ENCODE measurements around the gene DOCK10.
"Not testable (repeated sequence)": the region's sequence is repeated elsewhere in the genome, so short reads cannot be mapped to it uniquely, and the experiment has no call there.

Gene DOCK10

DNA sequence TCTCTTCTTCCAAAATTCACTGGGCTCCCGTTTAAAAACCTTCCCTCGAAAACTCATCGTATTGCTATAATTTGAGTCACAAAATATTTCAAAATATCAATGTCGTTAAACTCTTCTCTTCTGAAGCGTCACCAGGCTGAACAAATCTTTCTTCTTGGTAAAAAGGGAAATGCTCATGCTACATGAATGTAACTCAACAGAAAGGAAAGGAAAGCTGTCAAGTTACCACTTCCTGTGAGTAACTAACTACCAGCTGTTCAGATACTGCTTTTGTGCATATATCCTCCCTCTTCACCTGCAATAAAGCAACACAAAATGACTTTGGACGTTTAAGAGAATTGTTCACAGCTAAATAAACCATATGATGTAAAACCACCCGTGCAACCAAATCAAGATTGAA lies 95.4 kb downstream of the DOCK10 start:
- Histone ChIP-seq H3K4me3 (ENCODE audit: low read depth, low read length) (no peak overlapping the region), H3K36me3 (ENCODE audit: control insufficient read depth, insufficient read depth, low read length) (no peaks in the 10 kb centered on the region), H3K9ac (ENCODE audit: low read depth, low read length) (no peak overlapping the region), H3K4me1 (ENCODE audit: control insufficient read depth, insufficient read depth, low read length) (peaks cover 16% of the 10 kb centered on the region), H3K27ac (ENCODE audit: low read depth, low read length) (no peak overlapping the region), H3K27me3 (ENCODE audit: control insufficient read depth, insufficient read depth, low read length) (no peaks in the 10 kb centered on the region), H3K9me3 (ENCODE audit: control insufficient read depth, insufficient read depth, low read length) (no peaks in the 10 kb centered on the region)

DNA sequence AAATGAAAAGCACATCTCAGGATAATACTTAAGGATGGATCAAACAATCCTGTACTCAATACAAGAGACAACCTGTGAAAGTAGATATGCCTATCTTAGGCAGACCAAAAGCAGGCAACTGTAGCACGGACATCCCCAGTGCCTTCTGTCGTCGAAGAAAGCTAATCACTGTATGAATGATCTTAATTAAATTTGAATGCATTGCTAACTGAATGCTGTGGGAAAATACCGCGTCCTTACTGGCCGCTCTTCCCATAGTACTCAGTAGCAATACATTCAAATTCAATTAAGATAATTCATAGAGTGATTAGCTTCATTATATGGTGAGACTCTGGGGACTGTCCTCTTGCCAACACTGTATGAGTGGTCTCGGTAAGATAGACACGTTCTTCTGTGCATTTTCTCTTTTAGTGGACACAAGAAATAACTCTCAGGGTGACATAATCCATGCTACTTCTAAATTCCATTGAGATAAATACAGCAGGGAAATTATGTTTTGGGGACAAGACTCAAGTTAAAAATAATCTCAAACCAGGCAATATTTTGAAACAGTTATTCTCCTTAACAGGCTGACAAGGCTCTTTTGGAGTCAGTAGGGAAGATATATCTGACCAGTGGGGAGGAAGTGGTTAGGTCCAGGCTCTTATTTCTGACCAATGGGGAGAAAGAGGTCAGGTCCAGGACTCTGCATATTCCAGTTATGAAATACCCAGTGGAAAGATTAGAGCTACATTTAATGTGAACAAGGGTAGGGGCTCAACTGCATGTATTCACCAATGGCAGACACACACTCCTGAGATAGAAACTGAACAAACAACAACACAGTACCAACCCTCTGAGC lies 97.3 kb downstream of the DOCK10 start:
- Histone ChIP-seq H3K4me3 (ENCODE audit: low read depth, low read length) (no peak overlapping the region), H3K9ac (ENCODE audit: low read depth, low read length) (no peak overlapping the region), H3K27me3 (ENCODE audit: control insufficient read depth, insufficient read depth, low read length) (no peaks in the 10 kb centered on the region), H3K9me3 (ENCODE audit: control insufficient read depth, insufficient read depth, low read length) (no peaks in the 10 kb centered on the region), H3K36me3 (ENCODE audit: control insufficient read depth, insufficient read depth, low read length) (no peaks in the 10 kb centered on the region), H3K27ac (ENCODE audit: low read depth, low read length) (no peak overlapping the region), H3K4me1 (ENCODE audit: control insufficient read depth, insufficient read depth, low read length) (peaks cover 18% of the 10 kb centered on the region)

DNA sequence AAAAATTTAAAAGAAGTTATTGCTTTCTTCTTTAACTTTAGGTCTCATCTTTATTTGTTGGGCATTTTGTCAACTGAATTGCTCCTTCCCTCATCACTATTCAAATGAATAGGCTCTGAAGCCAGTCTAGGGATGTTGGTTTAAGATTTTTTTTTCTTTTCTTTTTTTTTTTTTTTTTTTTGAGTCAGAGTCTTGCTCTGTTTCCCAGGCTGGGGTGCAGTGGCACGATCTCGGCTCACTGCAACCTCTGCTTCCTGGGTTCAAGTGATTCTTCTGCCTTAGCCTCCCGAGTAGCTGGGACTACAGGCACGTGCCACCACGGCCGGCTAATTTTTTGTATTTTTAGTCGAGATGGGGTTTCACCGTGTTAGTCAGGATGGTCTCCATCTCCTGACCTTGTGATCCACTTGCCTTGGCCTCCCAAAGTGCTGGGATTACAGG lies 98.6 kb downstream of the DOCK10 start:
- H3K4me1 ChIP-seq (ENCODE audit: control insufficient read depth, insufficient read depth, low read length), result peaks cover 20% of the 10 kb centered on the region
- H3K27ac ChIP-seq (ENCODE audit: low read depth, low read length); H3K36me3 ChIP-seq (ENCODE audit: control insufficient read depth, insufficient read depth, low read length); H3K4me3 ChIP-seq (ENCODE audit: low read depth, low read length); H3K9me3 ChIP-seq (ENCODE audit: control insufficient read depth, insufficient read depth, low read length); H3K27me3 ChIP-seq (ENCODE audit: control insufficient read depth, insufficient read depth, low read length); H3K9ac ChIP-seq (ENCODE audit: low read depth, low read length): not testable (repeated sequence)

DNA sequence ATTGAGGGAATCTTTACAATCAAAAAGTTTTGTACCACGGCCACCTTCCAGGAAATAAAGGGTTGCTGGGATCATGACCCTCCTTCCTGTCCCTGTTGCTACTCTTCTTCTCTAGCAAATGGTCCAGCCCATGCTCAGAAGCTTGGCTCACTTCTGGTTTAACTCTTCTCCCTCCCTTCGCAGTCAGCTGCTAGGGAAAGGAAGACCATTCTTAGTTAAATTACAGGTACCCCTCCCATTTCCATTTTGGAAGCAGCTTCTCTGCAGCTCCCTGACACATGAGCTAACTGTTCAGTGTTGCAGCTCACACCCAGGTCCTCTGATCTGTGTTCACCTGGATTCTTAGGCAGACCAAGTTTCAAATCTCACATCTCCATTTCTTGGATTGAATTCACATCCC lies 100.3 kb downstream of the DOCK10 start:
- H3K4me3 ChIP-seq (ENCODE audit: low read depth, low read length), result no peak overlapping the region
- H3K36me3 ChIP-seq (ENCODE audit: control insufficient read depth, insufficient read depth, low read length), result no peaks in the 10 kb centered on the region
- H3K27me3 ChIP-seq (ENCODE audit: control insufficient read depth, insufficient read depth, low read length), result no peaks in the 10 kb centered on the region
- H3K4me1 ChIP-seq (ENCODE audit: control insufficient read depth, insufficient read depth, low read length), result peaks cover 37% of the 10 kb centered on the region
- no peak overlapping the region for H3K27ac ChIP-seq (ENCODE audit: low read depth, low read length)
- H3K9me3 ChIP-seq (ENCODE audit: control insufficient read depth, insufficient read depth, low read length), result no peaks in the 10 kb centered on the region
- H3K9ac ChIP-seq (ENCODE audit: low read depth, low read length), result no peak overlapping the region

DNA sequence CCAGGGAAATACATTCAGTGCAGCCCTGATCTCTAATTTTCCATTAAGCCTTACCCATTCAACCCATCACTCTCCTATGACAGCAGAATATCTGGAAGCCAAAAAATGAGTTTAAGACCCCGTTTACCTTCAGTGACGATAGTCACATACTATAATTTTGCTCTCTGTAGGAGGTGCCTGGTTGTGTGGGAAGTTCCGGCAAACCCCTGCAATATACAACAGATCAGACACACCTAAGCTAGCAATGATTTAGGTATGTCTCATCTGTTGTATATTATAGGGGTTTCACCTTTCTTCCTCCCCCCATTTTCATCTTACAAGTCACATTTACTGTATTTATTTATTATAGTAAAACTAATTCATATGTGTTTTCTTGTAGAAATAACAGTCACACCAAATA lies 101.7 kb downstream of the DOCK10 start:
- Histone ChIP-seq H3K4me1 (ENCODE audit: control insufficient read depth, insufficient read depth, low read length) (peaks cover 44% of the 10 kb centered on the region), H3K9me3 (ENCODE audit: control insufficient read depth, insufficient read depth, low read length) (no peaks in the 10 kb centered on the region), H3K4me3 (ENCODE audit: low read depth, low read length) (no peak overlapping the region), H3K36me3 (ENCODE audit: control insufficient read depth, insufficient read depth, low read length) (no peaks in the 10 kb centered on the region), H3K27me3 (ENCODE audit: control insufficient read depth, insufficient read depth, low read length) (no peaks in the 10 kb centered on the region), H3K9ac (ENCODE audit: low read depth, low read length) (no peak overlapping the region), H3K27ac (ENCODE audit: low read depth, low read length) (no peak overlapping the region)

DNA sequence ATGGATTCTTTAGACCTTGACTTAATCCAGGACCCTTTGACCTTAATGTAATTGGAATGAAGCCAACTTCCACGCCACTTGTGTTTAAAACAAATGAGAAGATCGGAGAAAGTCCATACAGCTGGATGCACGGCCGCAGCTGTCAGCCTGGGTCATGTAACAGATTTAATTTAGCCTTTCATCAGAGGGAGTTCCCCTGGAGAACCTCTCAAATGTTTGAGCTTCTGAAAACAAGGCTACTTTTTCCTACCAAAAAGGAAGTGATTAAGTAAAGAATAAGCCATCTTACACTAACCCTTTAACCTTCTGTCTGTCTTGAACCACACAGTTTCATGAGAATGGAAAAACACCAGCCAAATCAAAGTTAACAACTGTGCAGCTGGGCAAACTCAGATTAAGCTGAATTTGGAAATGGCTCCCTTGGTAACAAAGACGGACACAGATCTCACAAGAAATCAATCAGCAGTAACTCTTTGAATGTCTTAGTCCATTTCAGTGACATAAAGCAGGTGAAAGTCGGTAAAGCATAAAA lies 103.6 kb downstream of the DOCK10 start:
- Histone ChIP-seq H3K36me3 (ENCODE audit: control insufficient read depth, insufficient read depth, low read length) (no peaks in the 10 kb centered on the region), H3K9me3 (ENCODE audit: control insufficient read depth, insufficient read depth, low read length) (no peaks in the 10 kb centered on the region), H3K27ac (ENCODE audit: low read depth, low read length) (no peak overlapping the region), H3K4me3 (ENCODE audit: low read depth, low read length) (no peak overlapping the region), H3K27me3 (ENCODE audit: control insufficient read depth, insufficient read depth, low read length) (no peaks in the 10 kb centered on the region), H3K9ac (ENCODE audit: low read depth, low read length) (no peak overlapping the region), H3K4me1 (ENCODE audit: control insufficient read depth, insufficient read depth, low read length) (peaks cover 53% of the 10 kb centered on the region)

DNA sequence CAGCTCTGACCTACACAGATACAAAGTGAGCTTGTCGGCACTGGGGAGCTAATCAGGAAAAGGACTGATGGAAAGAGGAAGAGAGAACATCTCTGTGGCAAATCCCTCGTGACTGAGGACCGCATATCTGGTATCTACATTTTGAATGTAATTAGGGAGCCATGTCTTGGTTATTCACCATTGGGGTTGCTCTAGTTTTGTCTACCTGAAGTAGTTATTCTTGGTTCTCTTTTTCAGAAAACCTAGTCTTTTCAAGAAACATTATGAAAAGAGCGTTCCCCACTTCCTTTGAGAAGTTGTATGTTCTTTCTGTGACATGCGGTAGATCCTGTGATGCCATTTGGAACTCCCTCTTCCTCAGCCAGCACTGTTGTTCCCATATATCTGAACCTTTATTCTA lies 104.4 kb downstream of the DOCK10 start:
- H3K27me3 ChIP-seq (ENCODE audit: control insufficient read depth, insufficient read depth, low read length), result no peaks in the 10 kb centered on the region
- no peak overlapping the region for H3K4me3 ChIP-seq (ENCODE audit: low read depth, low read length)
- H3K9me3 ChIP-seq (ENCODE audit: control insufficient read depth, insufficient read depth, low read length), result no peaks in the 10 kb centered on the region
- H3K9ac ChIP-seq (ENCODE audit: low read depth, low read length), result no peak overlapping the region
- H3K36me3 ChIP-seq (ENCODE audit: control insufficient read depth, insufficient read depth, low read length), result no peaks in the 10 kb centered on the region
- peaks cover 55% of the 10 kb centered on the region for H3K4me1 ChIP-seq (ENCODE audit: control insufficient read depth, insufficient read depth, low read length)
- no peak overlapping the region for H3K27ac ChIP-seq (ENCODE audit: low read depth, low read length)

DNA sequence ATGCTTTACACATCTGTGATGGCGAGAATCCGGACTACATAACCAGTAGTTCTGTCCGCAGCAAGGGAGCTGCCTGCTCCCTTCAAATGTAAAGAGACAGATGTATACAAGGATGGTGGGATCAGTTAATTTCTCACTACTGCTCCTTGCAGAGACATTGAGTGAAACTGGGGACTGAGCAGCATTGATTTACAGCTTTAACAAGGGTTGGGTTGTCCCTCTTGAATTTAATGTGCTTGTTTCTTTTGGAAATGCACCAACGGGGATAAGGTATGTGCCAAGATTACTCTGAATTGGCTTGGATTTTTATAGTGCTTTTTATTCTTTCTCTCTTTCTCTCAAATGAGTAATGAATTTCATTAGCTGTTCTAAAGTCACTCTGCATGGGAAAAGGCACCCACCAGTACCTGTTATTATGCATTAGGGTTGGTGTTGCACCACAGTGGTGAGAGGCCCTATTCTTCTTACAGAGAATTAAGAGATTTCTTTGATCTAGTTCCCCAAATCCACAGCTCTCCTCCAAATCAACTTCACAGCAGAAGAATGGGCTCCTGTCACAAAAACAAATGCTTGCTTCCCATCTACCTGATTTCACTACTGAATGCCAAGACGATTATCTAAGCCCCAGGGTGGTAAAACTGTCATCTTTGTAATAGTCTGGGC lies 107.6 kb downstream of the DOCK10 start:
- no peak overlapping the region; the same call in 1 of the 2 replicates for H3K4me3 ChIP-seq (ENCODE audit: low read depth, low read length)
- H3K36me3 ChIP-seq (ENCODE audit: control insufficient read depth, insufficient read depth, low read length), result no peaks in the 10 kb centered on the region
- H3K9me3 ChIP-seq (ENCODE audit: control insufficient read depth, insufficient read depth, low read length), result no peaks in the 10 kb centered on the region
- no peak overlapping the region for H3K9ac ChIP-seq (ENCODE audit: low read depth, low read length)
- peak overlapping the region; percentile 88 for H3K27ac ChIP-seq (ENCODE audit: low read depth, low read length)
- H3K27me3 ChIP-seq (ENCODE audit: control insufficient read depth, insufficient read depth, low read length), result no peaks in the 10 kb centered on the region
- H3K4me1 ChIP-seq (ENCODE audit: control insufficient read depth, insufficient read depth, low read length), result peaks cover 47% of the 10 kb centered on the region

DNA sequence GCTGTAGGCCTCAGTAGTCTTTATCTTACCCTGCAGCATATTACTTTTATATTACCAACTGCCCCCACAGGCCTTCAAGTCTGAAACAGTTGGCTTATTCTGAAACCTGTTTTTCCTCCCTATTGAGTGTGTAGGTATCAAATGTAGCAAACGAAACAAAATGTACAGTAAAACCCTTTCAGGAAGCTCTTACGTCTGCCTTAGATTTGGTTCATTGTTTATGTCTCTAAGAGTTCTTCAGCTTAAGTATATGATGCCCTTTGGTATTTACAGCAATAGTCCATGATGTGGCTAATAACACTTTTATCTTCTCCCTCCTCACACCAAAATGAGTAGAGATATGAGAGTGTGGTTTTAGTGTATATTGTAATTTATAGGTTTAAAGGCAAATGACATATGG lies 108.8 kb downstream of the DOCK10 start:
- no peaks in the 10 kb centered on the region for H3K36me3 ChIP-seq (ENCODE audit: control insufficient read depth, insufficient read depth, low read length)
- no peaks in the 10 kb centered on the region for H3K9me3 ChIP-seq (ENCODE audit: control insufficient read depth, insufficient read depth, low read length)
- H3K4me3 ChIP-seq (ENCODE audit: low read depth, low read length), result no peak overlapping the region
- H3K27ac ChIP-seq (ENCODE audit: low read depth, low read length), result no peak overlapping the region
- no peak overlapping the region for H3K9ac ChIP-seq (ENCODE audit: low read depth, low read length)
- no peaks in the 10 kb centered on the region for H3K27me3 ChIP-seq (ENCODE audit: control insufficient read depth, insufficient read depth, low read length)
- peaks cover 43% of the 10 kb centered on the region for H3K4me1 ChIP-seq (ENCODE audit: control insufficient read depth, insufficient read depth, low read length)

DNA sequence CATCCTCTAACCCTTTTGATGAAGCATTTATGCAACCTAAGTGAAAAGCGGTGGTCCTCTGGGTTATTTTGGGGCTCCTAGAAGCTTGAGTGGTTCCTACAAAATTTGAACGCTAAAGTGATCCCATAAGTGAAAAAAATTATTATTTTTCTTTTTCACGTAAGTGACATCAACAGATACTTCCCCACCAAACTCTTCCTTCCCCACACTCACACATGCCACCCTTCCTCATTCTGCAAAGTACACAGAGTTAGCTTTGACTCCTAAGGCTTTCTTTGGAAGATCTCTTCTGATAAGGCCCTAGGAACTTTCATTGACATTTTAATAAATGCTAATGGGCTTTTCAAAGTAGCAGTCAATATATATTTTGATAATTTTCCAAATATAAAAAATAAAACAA lies 109.7 kb downstream of the DOCK10 start:
- no peaks in the 10 kb centered on the region for H3K36me3 ChIP-seq (ENCODE audit: control insufficient read depth, insufficient read depth, low read length)
- H3K4me3 ChIP-seq (ENCODE audit: low read depth, low read length), result no peak overlapping the region
- H3K9ac ChIP-seq (ENCODE audit: low read depth, low read length), result no peak overlapping the region
- no peaks in the 10 kb centered on the region for H3K9me3 ChIP-seq (ENCODE audit: control insufficient read depth, insufficient read depth, low read length)
- peaks cover 34% of the 10 kb centered on the region for H3K4me1 ChIP-seq (ENCODE audit: control insufficient read depth, insufficient read depth, low read length)
- H3K27ac ChIP-seq (ENCODE audit: low read depth, low read length), result no peak overlapping the region
- H3K27me3 ChIP-seq (ENCODE audit: control insufficient read depth, insufficient read depth, low read length), result no peaks in the 10 kb centered on the region

DNA sequence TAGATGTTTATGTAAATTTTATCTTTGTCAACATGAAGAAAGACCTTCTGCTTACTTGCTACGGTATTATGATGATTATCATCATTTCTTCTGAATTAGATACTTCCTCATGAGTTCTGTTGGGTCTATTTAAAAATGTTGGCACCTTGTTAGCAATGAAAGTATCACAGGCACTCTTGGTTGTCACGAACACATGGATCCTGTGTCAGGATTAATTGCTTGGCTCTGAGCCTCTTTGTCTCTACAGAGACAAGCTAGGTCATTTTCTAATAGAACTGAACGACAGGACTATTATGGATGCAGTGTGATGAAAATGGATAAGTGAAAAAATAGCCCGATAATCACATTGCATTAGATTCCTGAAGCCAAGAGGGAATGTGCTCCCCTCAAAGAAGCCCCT lies 110.3 kb downstream of the DOCK10 start:
- peaks cover 28% of the 10 kb centered on the region for H3K4me1 ChIP-seq (ENCODE audit: control insufficient read depth, insufficient read depth, low read length)
- no peaks in the 10 kb centered on the region for H3K36me3 ChIP-seq (ENCODE audit: control insufficient read depth, insufficient read depth, low read length)
- H3K9me3 ChIP-seq (ENCODE audit: control insufficient read depth, insufficient read depth, low read length), result no peaks in the 10 kb centered on the region
- H3K27me3 ChIP-seq (ENCODE audit: control insufficient read depth, insufficient read depth, low read length), result no peaks in the 10 kb centered on the region
- H3K4me3 ChIP-seq (ENCODE audit: low read depth, low read length), result no peak overlapping the region
- no peak overlapping the region for H3K27ac ChIP-seq (ENCODE audit: low read depth, low read length)
- no peak overlapping the region for H3K9ac ChIP-seq (ENCODE audit: low read depth, low read length)
